Cortex of kidney (tissue), 1 donor: ENCODE results near the gene ENKD1.

ENCODE experiments used
- DNase-seq: peaks from one replicate; lab custom pipeline; 2025; lab: John Stamatoyannopoulos, UW

ENKD1 gene

GRCh38 chr16:67648764-67649407, 17.7 kb downstream of the ENKD1 start:
- DNase-seq, result no peak

DNA sequence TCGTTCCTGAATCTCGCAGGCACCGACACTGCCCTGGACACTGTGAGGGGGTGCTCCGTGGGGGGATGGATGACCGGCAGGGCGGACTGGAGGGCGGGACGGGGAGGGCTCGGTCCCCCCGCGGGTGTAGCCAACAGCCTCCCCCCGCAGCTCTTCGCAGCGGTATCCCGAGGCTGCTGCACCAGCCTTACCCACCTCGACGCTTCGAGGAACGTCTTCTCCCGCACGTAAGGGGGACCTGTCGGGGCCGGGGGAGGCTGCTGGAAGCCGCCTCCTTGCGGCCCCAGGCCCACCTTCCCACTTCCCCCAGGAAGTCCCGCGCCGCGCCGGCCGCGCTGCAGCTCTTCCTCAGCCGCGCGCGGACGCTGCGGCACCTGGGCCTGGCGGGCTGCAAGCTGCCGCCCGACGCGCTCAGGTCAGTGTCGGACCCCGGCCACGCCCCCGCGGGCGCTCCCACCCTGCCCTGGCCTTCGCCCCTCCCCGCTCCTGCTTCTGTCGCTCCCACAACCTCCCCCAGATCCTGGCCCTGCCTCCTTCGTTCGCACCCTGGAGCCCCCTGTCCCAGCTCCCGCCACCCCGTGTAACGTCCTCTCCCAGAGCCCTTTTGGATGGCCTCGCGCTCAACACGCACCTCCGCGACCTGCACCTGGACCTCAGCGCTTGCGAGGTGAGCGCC, 18.3 kb downstream of the ENKD1 start:
- DNase-seq, result no peak

- no peak for DNase-seq
Observed at GRCh38 chr16:67647681-67648080, 18.9 kb downstream of the ENKD1 start.

- no peak for DNase-seq
Observed at GRCh38 chr16:67647111-67647651, 19.4 kb downstream of the ENKD1 start.

DNA sequence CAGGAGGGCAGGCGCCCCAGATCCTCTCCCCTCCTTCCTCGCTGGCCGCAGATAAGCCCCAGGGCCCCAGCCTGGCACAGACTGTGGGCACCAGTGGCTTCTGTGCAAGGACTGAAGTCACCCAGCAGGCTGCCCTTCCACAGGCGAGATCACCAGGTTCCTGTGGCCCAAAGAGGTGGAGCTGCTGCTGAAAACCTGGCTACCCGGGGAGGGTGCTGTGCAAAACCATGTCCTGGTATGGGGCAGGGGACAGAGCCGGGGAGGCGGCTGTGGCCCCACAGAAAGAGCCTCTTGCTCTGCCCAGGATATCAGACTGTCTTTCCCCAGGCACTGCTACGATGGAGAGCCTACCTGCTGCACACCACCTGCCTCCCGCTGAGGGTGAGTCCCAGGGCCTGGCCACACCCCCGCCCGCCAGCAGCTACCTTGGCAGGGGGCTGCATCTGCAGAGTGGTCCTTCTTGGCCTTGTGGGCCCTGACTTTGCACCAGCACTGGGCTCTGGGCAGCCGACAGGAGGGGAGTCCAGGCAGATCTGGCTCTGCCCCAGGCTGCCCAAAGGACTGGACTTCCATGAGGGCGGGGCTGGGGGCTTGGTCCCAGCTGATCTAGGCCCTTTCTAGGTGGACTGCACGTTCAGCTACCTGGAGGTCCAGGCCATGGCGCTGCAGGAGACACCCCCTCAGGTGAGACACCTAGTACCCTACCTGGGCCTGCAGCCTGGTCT, 21.0 kb downstream of the ENKD1 start:
- no peak for DNase-seq

GRCh38 chr16:67644038-67644437, 22.5 kb downstream of the ENKD1 start:
- DNase-seq, result no peak

GRCh38 chr16:67641779-67642708, 24.5 kb downstream of the ENKD1 start:
- no peak for DNase-seq

DNA sequence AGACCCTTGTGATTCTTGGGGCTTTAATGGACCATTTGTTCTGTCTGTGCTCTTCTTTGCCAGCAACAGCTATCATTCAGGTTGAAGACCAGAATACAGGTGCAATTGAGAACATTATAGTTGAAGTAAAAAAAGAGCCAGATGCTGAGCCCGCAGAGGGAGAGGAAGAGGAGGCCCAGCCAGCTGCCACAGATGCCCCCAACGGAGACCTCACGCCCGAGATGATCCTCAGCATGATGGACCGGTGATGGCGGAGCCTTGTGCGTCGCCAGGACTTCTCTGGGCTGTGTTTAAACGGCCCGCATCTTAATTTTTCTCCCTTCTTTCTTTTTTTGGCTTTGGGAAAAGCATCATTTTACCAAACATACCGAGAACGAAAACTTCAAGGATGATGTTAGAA, 28.9 kb downstream of the ENKD1 start:
- no peak for DNase-seq

DNA sequence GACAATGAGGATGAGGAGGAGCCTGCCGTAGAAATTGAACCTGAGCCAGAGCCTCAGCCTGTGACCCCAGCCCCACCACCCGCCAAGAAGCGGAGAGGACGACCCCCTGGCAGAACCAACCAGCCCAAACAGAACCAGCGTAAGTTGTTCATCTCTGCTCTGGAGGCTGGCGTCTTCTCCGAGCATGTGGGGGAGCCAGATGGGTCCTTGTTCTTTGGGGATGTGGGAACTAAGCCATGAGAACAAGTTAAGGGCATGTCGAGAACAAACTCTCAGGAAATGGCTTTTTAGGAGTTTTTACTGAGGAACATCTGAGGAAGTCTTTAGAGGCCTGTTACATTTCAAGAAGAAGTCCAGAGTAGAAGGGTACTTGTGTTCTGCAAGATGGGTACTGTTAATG, 29.8 kb downstream of the ENKD1 start:
- DNase-seq, result no peak

DNA sequence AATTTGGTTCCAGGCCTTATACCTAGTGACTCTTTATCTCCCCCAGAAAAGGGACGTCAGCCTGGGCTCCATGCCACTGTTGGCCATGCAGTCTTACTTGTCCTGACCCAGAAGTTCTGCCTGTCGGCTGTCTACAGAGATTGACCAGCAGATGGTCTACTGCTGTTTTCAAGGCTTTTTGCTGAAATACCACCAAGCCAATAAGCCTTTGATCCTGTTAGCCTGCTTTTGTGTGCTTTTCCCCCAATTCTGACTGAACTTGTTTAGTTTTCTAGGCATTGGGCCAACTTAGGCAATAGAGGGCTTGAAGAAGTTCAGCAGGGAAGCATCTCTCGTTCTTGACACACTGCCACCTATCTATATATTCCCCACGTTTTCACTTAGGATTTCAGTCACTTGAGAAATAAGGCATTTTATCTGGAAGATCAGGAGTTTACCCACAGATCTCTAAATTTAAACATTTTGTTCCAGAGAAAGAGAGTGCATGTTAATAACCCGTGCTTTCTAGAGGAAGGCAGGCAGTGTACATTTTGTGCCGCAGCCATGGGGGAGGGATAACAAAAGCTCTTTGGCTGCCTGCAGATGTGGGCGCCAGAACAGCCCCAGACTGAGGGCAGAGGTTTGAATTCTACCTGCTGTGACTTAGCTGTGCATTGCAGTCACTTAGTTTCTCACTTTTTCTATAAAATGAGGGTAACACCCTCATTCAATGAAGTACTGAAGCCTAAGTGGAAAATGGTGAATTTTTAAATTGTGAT, 34.0 kb downstream of the ENKD1 start:
- no peak for DNase-seq

DNA sequence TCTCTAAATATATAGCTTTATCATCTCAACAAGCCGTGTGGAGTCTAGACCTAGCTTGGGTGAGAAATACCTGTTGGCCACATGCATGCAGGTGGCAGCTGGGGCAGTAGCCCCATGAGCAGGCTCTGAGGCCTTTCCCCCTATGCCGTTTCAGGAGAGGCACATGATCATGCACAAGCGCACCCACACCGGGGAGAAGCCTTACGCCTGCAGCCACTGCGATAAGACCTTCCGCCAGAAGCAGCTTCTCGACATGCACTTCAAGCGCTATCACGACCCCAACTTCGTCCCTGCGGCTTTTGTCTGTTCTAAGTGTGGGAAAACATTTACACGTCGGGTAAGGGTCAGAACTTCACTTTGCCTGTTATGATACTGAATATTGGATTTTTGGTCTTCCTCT, 38.3 kb downstream of the ENKD1 start:
- no peak for DNase-seq

- DNase-seq, result no peak
Observed at GRCh38 chr16:67613808-67614207, 52.7 kb downstream of the ENKD1 start.
